ENCODE data around the gene CACNA1C.

GRCh38 chr12:2457215-2457932 is 404.6 kb downstream of the CACNA1C start:
- no peak for TF ChIP-seq EZH2phosphoT487 (IDR thresholded peaks at IDR 0.05; ENCODE audit: borderline replicate concordance, low read depth)
- TF ChIP-seq SIN3A (IDR thresholded peaks at IDR 0.05; ENCODE audit: borderline replicate concordance, low read depth, low read length): no peak
- TF ChIP-seq YY1 (IDR thresholded peaks at IDR 0.05; ENCODE audit: low read depth): no peak
- no peak for TF ChIP-seq SMC3 (IDR thresholded peaks at IDR 0.05; ENCODE audit: low read depth, low read length)
- TF ChIP-seq CTCF (IDR thresholded peaks at IDR 0.05): no peak
- TF ChIP-seq MAX (IDR thresholded peaks at IDR 0.05; ENCODE audit: low read depth): no peak
- no peak for TF ChIP-seq RFX5 (IDR thresholded peaks at IDR 0.05; ENCODE audit: low read length)
- no peak for TF ChIP-seq RXRA (IDR thresholded peaks at IDR 0.05; ENCODE audit: borderline replicate concordance, low read depth)
- TF ChIP-seq NFIC (IDR thresholded peaks at IDR 0.05; ENCODE audit: borderline replicate concordance): no peak
- no peak for TF ChIP-seq EP300 (IDR thresholded peaks at IDR 0.05; ENCODE audit: borderline replicate concordance in 1 of 2, low read depth in 1 of 2, low read length in 1 of 2)
- no peak for TF ChIP-seq FOXM1 (IDR thresholded peaks at IDR 0.05; ENCODE audit: low read depth)
- no peak for TF ChIP-seq POLR2AphosphoS5 (IDR thresholded peaks at IDR 0.05; ENCODE audit: low read depth, low read length)
- no peak for TF ChIP-seq GABPA (IDR thresholded peaks at IDR 0.05; ENCODE audit: low read depth)
